ENCODE data around the gene NEIL3.

Gene NEIL3

DNA sequence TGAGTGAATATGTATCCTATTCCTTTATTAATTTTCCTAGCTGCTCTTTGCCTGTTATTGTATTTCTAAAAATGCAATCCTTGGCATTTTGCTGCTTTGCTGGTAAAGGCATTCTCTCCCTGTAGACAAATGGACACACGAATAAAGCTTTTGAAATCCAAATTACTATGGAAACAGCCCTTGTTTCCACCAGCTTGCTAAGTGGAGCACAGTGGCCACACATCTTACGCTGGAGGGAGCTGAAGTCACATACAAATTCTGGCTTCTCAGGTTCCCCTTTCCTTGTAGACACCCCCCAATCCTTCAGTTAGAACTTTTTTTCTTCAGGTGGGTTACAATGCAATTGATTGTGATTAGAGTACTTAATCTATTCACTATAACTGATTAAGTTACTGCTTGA is 66.3 kb downstream of the NEIL3 start:
- DNase-seq (ENCODE audit: extremely low read depth, low read depth), result no peak
- H3K4me3 ChIP-seq (replicated peaks; ENCODE audit: low read depth, low read length), result no peak overlapping the region
- TF ChIP-seq, protein P1, sequence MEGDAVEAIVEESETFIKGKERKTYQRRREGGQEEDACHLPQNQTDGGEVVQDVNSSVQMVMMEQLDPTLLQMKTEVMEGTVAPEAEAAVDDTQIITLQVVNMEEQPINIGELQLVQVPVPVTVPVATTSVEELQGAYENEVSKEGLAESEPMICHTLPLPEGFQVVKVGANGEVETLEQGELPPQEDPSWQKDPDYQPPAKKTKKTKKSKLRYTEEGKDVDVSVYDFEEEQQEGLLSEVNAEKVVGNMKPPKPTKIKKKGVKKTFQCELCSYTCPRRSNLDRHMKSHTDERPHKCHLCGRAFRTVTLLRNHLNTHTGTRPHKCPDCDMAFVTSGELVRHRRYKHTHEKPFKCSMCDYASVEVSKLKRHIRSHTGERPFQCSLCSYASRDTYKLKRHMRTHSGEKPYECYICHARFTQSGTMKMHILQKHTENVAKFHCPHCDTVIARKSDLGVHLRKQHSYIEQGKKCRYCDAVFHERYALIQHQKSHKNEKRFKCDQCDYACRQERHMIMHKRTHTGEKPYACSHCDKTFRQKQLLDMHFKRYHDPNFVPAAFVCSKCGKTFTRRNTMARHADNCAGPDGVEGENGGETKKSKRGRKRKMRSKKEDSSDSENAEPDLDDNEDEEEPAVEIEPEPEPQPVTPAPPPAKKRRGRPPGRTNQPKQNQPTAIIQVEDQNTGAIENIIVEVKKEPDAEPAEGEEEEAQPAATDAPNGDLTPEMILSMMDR (IDR thresholded peaks at IDR 0.05; ENCODE audit: low read depth, low read length, missing control alignments), result no peak

DNA sequence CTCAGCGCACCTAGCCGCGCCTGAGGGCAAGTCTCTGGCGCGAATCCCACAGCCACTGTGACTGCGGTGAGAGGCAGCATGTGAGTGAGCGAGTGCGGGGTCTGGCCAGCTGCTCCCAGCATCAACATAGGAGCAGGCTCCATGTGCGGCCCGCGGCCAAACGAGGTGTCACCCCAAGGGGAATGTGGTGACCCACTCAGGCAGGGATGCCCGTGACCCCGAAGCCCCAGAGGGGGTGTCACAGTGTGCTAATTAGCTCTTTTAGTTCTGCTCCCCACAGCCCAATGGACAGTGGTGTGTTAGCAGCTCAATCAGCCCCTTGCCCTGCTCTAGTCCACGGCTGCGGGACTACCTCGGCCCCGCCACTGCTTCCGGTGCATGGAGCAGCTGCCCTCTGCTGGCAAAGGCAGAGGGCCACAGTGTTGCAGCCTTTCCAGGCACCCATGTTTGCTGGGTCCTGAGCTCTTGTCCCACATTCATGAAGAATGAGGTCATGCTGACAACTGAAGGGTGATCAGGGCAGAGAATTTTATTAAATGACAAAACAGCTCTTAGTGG is 71.1 kb downstream of the NEIL3 start:
- no peak for DNase-seq (ENCODE audit: extremely low read depth, low read depth)
- TF ChIP-seq, protein P1 (IDR thresholded peaks at IDR 0.05; ENCODE audit: low read depth, low read length, missing control alignments), result peak; percentile 24
- no peak overlapping the region for H3K4me3 ChIP-seq (replicated peaks; ENCODE audit: low read depth, low read length)

DNA sequence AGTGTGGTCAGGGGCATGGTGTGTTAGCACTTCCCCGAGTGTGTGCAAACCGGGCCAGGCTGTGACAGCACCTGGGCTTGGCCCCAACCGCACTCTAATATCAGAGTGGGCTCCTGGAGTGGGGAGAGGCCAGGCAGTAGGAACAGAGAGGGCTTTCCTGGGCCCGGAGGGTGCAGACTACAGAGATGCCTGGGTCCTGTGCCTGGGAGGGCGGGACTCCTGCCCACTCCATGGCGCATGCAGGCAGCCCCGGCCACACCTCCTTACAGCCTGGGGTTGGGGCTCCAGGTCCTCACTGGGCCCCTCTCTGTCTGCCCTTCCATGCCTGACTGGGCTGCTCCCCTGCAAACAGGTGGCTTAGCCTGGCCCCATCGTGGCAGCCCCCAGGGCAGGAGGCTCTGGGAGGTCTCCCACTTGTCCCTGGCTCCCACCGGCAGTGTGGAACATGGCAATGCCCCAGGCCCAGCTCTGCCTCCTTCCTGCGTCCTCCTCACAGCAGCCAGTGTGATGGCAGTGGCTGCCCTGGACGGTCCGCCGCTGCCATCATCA is 72.2 kb downstream of the NEIL3 start:
- no peak for DNase-seq (ENCODE audit: extremely low read depth, low read depth)
- TF ChIP-seq, protein P1 (IDR thresholded peaks at IDR 0.05; ENCODE audit: low read depth, low read length, missing control alignments), result no peak
- H3K4me3 ChIP-seq (replicated peaks; ENCODE audit: low read depth, low read length), result no peak overlapping the region

GRCh38 chr4:177384856-177385397 is 75.3 kb downstream of the NEIL3 start:
- TF ChIP-seq, protein P1 (IDR thresholded peaks at IDR 0.05; ENCODE audit: low read depth, low read length, missing control alignments), result no peak
- no peak overlapping the region for H3K4me3 ChIP-seq (replicated peaks; ENCODE audit: low read depth, low read length)

DNA sequence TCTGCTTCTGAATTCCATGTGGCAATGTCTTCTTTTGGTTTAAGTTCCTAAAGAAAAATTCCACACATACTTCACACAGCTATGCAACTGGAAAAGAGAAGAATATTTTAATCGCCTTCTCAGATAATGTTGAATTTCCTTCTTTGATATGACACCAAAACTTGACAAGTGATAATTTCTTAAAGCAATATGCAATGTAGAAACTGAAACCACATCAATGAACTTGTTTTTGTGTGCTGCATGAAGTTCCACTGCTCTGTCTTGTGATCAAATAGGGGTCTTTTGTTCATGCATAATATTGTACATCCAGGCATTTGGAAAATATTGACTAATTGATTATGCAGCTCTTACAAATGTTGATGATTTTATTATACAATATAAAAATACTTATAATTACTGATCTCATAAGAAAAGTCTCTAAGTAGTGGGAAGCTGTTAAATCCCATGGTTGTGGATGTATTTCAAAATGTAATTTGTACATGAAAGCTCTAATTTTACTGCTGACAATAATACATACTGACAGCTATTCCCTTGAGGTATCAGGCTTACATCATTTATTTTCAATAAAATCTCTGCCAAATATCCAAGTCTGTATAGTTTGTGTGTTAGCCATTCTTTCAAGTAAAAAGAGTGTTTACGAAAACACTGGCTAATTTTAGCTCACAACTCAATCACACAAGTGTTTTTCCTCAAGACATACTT is 76.1 kb downstream of the NEIL3 start:
- TF ChIP-seq, protein P1 (IDR thresholded peaks at IDR 0.05; ENCODE audit: low read depth, low read length, missing control alignments), result no peak
- H3K4me3 ChIP-seq (replicated peaks; ENCODE audit: low read depth, low read length), result no peak overlapping the region
- DNase-seq (ENCODE audit: extremely low read depth, low read depth), result no peak

More at GRCh38 chr4:177384856-177385397, 75.3 kb downstream of the NEIL3 start:
- DNase-seq (ENCODE audit: extremely low read depth, low read depth), result no peak

- TF ChIP-seq, protein P1 (IDR thresholded peaks at IDR 0.05; ENCODE audit: low read depth, low read length, missing control alignments), result no peak
- H3K4me3 ChIP-seq (replicated peaks; ENCODE audit: low read depth, low read length), result no peak overlapping the region
- no peak for DNase-seq (ENCODE audit: extremely low read depth, low read depth)
These were observed 76.7 kb downstream of the NEIL3 start for GRCh38 chr4:177386278-177386815.

Data from HFF-Myc (cell line).